ENCODE data around the gene IER3. TPM values are rescaled to one million over a fixed set of nuclear protein-coding genes. Genes with fewer than 3 reads are reported as not detected.
"Not testable (repeated sequence)": the region's sequence is repeated elsewhere in the genome, so short reads cannot be mapped to it uniquely, and the experiment has no call there.

IER3 gene
- total and polyA plus RNA-seq, 2 experiments from 2014 or later: 19.9 to 21.2 TPM

DNA sequence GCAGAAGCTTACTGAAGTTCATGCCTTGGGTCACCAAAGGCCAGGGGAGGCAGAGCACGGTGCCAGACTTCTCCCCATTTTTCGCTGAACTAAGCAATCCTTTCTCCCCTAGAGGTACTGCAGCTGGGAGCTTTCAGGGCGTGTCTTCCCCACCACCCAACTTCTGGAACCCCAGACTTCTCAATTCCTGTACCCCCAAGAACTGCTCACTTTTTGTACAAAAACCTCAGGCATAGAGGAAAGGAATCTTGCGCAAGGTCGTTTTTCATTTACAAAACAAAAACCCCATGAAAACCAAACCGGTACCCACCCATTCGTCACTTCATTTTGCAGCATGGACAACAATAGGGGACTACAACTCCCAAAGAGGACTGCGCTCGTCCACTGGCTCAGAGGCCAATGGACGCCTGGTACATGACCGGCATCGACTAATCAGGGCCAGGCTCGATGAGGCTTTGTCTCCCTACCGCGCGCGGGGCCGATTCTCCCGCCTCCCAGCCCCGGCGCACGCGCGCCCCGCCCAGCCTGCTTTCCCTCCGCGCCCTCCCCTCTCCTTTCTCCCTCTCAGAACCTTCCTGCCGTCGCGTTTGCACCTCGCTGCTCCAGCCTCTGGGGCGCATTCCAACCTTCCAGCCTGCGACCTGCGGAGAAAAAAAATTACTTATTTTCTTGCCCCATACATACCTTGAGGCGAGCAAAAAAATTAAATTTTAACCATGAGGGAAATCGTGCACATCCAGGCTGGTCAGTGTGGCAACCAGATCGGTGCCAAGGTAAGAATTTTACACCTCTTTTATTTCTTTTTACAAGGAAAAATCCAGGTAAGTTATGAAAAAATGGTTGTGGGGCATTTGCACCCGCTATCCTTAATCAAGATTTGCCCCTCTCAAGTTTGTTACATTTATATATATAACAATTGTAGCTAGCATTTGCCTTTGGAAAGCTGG is 24.3 kb downstream of the IER3 start, which contains the start of gene TUBB (continued):
- TF ChIP-seq, protein P1, sequence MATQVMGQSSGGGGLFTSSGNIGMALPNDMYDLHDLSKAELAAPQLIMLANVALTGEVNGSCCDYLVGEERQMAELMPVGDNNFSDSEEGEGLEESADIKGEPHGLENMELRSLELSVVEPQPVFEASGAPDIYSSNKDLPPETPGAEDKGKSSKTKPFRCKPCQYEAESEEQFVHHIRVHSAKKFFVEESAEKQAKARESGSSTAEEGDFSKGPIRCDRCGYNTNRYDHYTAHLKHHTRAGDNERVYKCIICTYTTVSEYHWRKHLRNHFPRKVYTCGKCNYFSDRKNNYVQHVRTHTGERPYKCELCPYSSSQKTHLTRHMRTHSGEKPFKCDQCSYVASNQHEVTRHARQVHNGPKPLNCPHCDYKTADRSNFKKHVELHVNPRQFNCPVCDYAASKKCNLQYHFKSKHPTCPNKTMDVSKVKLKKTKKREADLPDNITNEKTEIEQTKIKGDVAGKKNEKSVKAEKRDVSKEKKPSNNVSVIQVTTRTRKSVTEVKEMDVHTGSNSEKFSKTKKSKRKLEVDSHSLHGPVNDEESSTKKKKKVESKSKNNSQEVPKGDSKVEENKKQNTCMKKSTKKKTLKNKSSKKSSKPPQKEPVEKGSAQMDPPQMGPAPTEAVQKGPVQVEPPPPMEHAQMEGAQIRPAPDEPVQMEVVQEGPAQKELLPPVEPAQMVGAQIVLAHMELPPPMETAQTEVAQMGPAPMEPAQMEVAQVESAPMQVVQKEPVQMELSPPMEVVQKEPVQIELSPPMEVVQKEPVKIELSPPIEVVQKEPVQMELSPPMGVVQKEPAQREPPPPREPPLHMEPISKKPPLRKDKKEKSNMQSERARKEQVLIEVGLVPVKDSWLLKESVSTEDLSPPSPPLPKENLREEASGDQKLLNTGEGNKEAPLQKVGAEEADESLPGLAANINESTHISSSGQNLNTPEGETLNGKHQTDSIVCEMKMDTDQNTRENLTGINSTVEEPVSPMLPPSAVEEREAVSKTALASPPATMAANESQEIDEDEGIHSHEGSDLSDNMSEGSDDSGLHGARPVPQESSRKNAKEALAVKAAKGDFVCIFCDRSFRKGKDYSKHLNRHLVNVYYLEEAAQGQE (IDR thresholded peaks at IDR 0.05; ENCODE audit: unreplicated experiment): no peak
- TF ChIP-seq CREB1 (CRISPR knock-in tag; IDR thresholded peaks at IDR 0.05; ENCODE audit: low read depth) (peak; percentile 49; the same call in 1 of the 2 replicates), ZNF331 (CRISPR knock-in tag; IDR thresholded peaks at IDR 0.05; ENCODE audit: low read depth) (no peak), ZNF114 (CRISPR knock-in tag; IDR thresholded peaks at IDR 0.05) (no peak), POLR2AphosphoS5 (IDR thresholded peaks at IDR 0.05; ENCODE audit: low read depth) (peak; percentile 99), STAT1 (IDR thresholded peaks at IDR 0.05; ENCODE audit: unreplicated experiment) (no peak), EZH2phosphoT487 (IDR thresholded peaks at IDR 0.05; ENCODE audit: unreplicated experiment) (no peak), NANOG (IDR thresholded peaks at IDR 0.05; ENCODE audit: borderline replicate concordance) (no peak)
- TF ChIP-seq, protein P2, sequence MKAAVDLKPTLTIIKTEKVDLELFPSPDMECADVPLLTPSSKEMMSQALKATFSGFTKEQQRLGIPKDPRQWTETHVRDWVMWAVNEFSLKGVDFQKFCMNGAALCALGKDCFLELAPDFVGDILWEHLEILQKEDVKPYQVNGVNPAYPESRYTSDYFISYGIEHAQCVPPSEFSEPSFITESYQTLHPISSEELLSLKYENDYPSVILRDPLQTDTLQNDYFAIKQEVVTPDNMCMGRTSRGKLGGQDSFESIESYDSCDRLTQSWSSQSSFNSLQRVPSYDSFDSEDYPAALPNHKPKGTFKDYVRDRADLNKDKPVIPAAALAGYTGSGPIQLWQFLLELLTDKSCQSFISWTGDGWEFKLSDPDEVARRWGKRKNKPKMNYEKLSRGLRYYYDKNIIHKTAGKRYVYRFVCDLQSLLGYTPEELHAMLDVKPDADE (IDR thresholded peaks at IDR 0.05): no peak; the same call in 1 of the 2 replicates
- TF ChIP-seq, protein P3, sequence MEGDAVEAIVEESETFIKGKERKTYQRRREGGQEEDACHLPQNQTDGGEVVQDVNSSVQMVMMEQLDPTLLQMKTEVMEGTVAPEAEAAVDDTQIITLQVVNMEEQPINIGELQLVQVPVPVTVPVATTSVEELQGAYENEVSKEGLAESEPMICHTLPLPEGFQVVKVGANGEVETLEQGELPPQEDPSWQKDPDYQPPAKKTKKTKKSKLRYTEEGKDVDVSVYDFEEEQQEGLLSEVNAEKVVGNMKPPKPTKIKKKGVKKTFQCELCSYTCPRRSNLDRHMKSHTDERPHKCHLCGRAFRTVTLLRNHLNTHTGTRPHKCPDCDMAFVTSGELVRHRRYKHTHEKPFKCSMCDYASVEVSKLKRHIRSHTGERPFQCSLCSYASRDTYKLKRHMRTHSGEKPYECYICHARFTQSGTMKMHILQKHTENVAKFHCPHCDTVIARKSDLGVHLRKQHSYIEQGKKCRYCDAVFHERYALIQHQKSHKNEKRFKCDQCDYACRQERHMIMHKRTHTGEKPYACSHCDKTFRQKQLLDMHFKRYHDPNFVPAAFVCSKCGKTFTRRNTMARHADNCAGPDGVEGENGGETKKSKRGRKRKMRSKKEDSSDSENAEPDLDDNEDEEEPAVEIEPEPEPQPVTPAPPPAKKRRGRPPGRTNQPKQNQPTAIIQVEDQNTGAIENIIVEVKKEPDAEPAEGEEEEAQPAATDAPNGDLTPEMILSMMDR (conservative IDR thresholded peaks at IDR 0.05; ENCODE audit: low read depth in 2 of 2): peak in 1 of 2 experiments; percentile 23; a peak in 1 of 4 replicates

DNA sequence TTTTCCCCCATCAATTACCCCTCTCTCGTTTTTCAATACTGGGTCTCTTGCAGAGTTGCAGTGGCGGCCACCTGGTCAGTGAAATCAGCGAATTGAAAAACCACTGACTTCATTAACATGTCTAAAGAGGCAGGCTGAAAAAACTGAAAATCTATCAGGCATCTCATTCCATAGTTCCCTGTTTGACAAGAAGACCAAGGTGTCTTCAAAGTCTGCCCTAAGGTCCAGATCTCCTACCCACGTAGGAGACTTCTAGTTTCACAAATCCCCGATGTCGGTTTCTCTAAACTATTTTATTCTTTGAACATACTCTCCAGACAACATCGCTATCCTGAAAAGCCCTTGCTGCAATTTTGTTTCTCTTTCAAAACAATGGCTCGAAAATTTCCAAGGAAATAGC is 25.0 kb downstream of the IER3 start:
- peak; percentile 66 for DNase-seq (ENCODE audit: low spot score)
- Histone ChIP-seq H4K20me1 (replicated peaks; ENCODE audit: insufficient read depth) (peaks cover 24% of the 10 kb centered on the region), H3K36me3 (ENCODE audit: insufficient read depth) (peaks cover 31% of the 10 kb centered on the region), H3K4me3 (peak overlapping the region; percentile 55), H3K9me2 (ENCODE audit: insufficient read depth) (no peaks in the 10 kb centered on the region), H3K4me1 (ENCODE audit: insufficient read depth) (peaks cover 13% of the 10 kb centered on the region), H3K4me2 (peak overlapping the region; percentile 77), H2AFZ (no peak overlapping the region), H3F3A (replicated peaks; ENCODE audit: low read depth) (peaks cover 35% of the 10 kb centered on the region), H3K79me2 (replicated peaks; ENCODE audit: insufficient read depth) (peaks cover 68% of the 10 kb centered on the region), H3K27me3 (ENCODE audit: insufficient read depth) (no peaks in the 10 kb centered on the region), H3K27ac (ENCODE audit: low read depth) (peak overlapping the region; percentile 97)
- Mint-ChIP-seq H3K4me1 (peaks cover 42% of the 10 kb centered on the region), H3K9me3 (peaks cover 13% of the 10 kb centered on the region; the same call in 2 of the 3 replicates), H3K4me3 (peak overlapping the region; percentile 100), H3K27me3 (ENCODE audit: insufficient read depth, low read depth, poor library complexity) (peaks cover 50% of the 10 kb centered on the region), H3K27ac (peak overlapping the region; percentile 100), H3K36me3 (ENCODE audit: low read depth) (peaks cover 56% of the 10 kb centered on the region)
- no peak for TF ChIP-seq NANOG (IDR thresholded peaks at IDR 0.05; ENCODE audit: borderline replicate concordance)
- TF ChIP-seq POLR2AphosphoS5 (IDR thresholded peaks at IDR 0.05; ENCODE audit: low read depth): peak; percentile 57; the same call in 1 of the 2 replicates
- no peak for ATAC-seq

DNA sequence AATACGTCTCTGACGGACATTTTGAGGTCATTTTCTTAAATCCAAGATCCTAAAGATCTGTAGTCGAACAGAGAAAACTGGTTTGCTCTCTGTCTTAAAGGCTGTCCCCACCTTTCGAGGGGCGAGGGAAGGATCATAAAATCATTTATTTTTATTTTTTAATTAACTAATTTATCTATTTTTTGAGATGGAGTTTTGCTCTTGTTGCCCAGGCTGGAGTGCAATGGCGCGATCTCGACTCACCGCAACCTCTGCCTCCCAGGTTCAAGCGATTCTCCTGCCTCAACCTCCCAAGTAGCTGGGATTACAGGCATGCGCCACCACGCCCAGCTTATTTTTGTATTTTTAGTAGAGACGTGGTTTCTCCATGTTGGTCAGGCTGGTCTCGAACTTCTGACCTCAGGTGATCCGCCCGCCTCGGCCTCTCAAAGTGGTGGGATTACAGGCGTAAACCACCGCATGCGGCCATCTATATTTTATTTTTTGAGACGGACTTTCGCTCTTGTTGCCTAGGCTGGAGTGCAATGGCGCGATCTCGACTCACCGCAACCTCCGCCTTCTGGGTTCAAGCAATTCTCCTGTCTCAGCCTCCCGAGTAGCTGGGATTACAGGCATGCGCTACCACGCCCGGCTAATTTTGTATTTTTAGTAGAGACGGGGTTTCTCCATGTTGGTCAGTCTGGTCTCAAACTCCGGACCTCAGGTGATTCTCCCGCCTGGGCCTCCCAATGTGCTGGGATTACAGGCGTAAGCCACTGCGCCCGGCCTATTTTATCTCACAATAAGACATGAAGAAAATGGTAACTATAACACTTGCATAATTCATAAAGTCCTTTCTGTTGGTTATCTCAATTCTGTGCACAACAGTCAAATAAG is 26.3 kb downstream of the IER3 start:
- H3K27me3 ChIP-seq (ENCODE audit: insufficient read depth); DNase-seq (ENCODE audit: low spot score); ATAC-seq; H3K9me2 ChIP-seq (ENCODE audit: insufficient read depth); H2AFZ ChIP-seq: not testable (repeated sequence)
- Mint-ChIP-seq H3K4me3 (peak overlapping the region; percentile 100), H3K36me3 (ENCODE audit: low read depth) (peaks cover 56% of the 10 kb centered on the region), H3K9me3 (peaks cover 13% of the 10 kb centered on the region; the same call in 2 of the 3 replicates), H3K27ac (peak overlapping the region; percentile 100), H3K4me1 (peaks cover 29% of the 10 kb centered on the region), H3K27me3 (ENCODE audit: insufficient read depth, low read depth, poor library complexity) (peaks cover 38% of the 10 kb centered on the region)
- Histone ChIP-seq H3K4me2 (peak overlapping the region; percentile 77), H3K4me1 (ENCODE audit: insufficient read depth) (peaks cover 11% of the 10 kb centered on the region), H3K27ac (ENCODE audit: low read depth) (peak overlapping the region; percentile 97), H4K20me1 (replicated peaks; ENCODE audit: insufficient read depth) (peaks cover 18% of the 10 kb centered on the region), H3K4me3 (peak overlapping the region; percentile 55), H3K36me3 (ENCODE audit: insufficient read depth) (peaks cover 30% of the 10 kb centered on the region), H3F3A (replicated peaks; ENCODE audit: low read depth) (peaks cover 23% of the 10 kb centered on the region), H3K79me2 (replicated peaks; ENCODE audit: insufficient read depth) (peaks cover 60% of the 10 kb centered on the region)
